GM19193 (cell line): Measurements from ENCODE around the gene RSPH1.

Experiments used
- POLR2A ChIP-seq: IDR thresholded peaks from 4 replicates; pipeline ENCODE4 v1.6.1; 2011; ENCODE audit not compliant: insufficient read depth, insufficient read length; ENCODE audit errors: extremely low read depth

RSPH1 gene

DNA sequence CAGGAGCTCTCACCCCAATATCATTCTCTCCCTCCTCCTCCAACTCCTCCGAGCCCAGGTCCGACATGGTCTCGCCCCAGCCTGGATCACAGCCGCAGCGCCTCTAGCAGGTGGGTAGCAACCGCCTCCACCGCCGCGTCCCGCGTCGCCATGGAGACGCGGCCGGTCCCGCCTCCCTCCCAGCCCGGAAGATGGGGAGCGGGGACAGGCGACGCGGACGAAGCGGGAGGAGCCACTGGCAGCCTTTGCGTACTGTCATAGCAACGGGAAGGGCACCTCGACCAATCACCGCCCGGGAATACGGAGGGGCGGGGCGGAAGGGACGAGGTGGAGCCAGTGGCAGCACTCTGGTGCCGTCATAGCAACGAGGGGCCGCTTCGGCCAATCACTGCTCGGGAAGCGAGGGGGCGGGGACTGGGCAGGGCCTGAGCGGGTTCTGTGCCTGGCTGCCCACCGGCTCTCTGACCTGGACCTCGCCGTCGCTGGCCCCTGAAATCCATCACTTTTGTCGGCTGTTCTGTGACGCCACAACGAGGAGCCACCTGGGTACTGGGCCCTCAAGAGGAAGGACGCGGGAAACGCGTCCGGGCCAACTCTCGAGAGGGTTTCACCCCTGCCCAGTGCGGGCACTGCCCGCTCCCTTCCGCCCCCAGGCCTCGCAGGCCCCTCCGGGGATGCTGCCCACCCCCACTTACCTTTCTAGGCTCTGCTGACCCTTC lies at the start of gene RSPH1:
Gene RSPH1, minus strand, starts transcription at position 105 of the 719 bp plus-strand sequence. Its CDS starts 38 bp downstream, at position 67.
- TF ChIP-seq POLR2A: peak; percentile 54

DNA sequence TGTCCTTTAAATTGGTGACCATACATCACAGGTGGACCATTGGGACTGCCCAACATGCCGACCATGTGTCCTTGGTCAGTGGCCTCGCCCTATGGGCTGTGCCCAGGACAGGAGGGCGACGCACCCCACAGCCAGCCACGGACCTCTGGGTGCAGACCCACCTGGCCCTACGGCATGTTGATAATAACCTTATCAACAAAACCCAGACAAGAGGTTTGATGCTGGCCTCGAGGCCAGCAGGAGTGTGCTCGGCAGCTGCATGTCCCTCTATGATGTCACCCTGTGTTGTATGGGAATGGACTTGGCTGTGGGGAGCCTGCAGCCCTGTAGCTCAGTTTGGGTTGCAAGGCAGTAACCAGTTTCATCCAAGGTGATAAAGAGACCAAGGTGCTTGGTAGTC lies 49.7 kb upstream of the RSPH1 start:
- TF ChIP-seq POLR2A: no peak

GRCh38 chr21:42545317-42545716 lies 49.3 kb upstream of the RSPH1 start:
- TF ChIP-seq POLR2A: no peak

GRCh38 chr21:42544544-42544943 lies 48.5 kb upstream of the RSPH1 start:
- no peak for TF ChIP-seq POLR2A

DNA sequence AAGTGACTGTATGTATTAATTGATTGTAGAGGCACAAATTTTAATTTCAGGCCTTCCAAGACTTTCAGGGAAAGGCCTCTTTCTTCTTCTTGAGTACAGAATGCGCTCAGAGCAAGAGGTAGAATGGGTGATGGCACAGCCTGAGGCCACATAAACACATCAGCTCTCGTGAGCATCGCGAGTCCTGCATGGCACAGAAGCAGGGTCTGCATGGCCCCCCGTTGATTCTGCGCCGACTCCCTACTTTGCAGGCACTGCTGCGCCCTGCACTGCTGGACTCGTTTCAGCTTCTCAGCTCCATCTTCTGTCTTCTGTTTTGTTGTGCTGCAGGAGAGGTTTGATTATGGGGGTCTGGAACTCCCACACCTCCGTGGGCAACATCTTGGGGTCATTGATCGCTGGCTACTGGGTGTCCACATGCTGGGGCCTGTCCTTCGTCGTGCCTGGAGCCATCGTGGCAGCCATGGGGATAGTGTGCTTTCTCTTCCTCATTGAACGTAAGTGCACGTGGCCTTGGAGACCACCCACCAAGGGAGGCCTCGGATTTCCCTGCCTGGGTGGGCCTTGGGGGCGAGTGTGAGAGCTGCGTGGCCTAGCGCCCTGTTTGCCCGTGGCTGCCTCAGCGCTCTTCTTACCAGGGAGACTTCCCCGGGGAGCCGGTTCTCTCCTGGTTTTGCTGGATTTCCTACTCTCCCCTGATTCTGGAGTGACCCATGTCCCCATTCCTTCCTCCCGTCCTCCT lies 47.3 kb upstream of the RSPH1 start:
- no peak for TF ChIP-seq POLR2A

DNA sequence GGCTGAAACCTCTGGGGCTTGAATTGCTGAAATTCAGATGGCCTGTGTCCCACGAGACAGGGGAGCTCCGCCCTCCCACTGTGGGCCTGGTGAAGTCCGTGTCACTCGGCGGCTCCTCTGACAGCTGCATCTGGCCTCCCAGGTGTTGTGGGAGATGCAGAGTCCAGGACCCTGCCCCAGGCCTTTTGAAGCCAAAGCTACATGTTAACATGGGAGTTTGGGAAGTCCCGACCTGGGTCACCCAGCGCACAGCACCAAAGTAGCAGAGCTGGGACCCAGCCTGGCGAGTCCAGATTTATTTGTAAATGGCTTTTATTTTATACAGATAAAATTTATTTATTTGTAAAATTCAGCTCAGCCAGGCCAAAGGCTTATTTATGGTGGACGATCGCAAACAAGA lies 46.6 kb upstream of the RSPH1 start:
- TF ChIP-seq POLR2A: no peak

DNA sequence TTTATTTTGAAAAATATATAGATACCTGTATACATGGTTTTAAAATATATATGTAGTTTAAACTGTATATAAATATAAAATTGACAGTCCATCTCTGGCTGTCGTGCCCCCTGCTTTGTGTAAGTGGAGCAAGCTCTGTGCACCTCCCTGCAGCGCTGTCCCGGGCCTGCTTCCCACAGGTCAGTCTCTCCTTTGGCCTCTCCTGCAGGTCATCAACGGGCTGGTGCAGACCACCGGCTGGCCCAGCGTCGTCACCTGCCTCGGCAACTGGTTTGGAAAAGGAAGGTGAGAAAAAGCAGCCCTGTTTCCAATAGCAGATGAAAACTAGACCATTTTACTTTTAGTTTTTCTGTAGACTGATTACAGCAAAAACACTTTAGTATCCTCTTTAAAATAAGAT lies 46.2 kb upstream of the RSPH1 start:
- TF ChIP-seq POLR2A: no peak

DNA sequence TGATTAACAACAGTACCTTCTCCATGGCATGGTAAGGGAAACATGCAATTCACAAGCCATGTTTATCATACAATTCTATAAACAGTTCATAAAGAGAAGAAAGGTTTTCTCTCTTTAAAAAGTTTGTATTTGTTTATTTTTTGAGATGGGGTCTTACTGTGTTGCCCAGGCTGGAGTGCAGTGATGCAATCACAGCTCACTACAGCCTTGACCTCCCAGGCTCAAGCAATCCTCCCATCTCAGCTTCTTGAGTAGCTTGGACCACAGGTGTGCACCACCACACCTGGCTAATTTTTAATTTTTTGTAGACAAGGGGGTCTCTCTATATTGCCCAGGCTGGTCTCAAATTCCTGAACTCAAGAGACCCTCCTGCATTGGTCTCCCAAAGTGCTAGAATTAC lies 45.6 kb upstream of the RSPH1 start:
- no peak for TF ChIP-seq POLR2A

- TF ChIP-seq POLR2A: no peak
Observed at GRCh38 chr21:42541174-42541573, 45.1 kb upstream of the RSPH1 start.

GRCh38 chr21:42540396-42540795 lies 44.4 kb upstream of the RSPH1 start:
- TF ChIP-seq POLR2A: no peak

DNA sequence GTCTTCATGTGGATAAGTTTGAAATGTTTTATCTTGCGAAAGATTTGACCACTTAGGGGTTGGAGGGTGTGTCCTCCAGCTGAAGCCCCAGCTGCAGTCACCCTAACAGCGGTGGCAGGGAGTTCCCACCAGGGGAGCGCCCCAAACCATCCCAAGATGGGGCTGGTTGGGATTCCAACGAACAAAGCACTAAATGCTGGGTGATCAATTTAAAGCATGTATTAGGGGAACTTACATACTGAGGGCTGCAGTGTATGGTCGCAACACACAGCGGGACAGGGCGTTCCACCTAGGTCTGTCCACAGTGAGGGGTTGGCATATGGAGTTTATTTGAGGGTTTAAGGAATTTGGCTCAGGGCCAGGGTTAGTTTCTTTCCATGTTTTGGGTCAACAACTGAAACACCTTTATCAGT lies 43.9 kb upstream of the RSPH1 start:
- TF ChIP-seq POLR2A: no peak

DNA sequence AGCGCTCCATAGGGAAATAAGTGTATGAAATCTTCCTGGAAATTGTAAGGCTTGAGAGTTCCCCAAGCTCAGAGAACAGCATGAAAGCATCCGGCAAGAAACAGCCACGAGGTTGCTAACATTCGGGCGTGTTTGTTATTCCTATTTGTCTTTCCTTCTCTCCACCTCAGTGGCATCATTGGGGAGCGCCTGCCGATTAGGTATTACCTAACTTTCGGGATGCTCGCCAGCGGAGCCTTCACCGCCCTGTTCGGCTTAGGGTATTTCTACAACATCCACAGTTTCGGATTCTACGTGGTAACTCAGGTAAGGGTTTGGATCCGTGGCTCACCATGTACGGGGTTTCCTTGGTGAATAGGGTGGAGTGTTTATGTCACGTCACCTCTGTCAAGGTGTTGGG lies 43.3 kb upstream of the RSPH1 start:
- TF ChIP-seq POLR2A: no peak

DNA sequence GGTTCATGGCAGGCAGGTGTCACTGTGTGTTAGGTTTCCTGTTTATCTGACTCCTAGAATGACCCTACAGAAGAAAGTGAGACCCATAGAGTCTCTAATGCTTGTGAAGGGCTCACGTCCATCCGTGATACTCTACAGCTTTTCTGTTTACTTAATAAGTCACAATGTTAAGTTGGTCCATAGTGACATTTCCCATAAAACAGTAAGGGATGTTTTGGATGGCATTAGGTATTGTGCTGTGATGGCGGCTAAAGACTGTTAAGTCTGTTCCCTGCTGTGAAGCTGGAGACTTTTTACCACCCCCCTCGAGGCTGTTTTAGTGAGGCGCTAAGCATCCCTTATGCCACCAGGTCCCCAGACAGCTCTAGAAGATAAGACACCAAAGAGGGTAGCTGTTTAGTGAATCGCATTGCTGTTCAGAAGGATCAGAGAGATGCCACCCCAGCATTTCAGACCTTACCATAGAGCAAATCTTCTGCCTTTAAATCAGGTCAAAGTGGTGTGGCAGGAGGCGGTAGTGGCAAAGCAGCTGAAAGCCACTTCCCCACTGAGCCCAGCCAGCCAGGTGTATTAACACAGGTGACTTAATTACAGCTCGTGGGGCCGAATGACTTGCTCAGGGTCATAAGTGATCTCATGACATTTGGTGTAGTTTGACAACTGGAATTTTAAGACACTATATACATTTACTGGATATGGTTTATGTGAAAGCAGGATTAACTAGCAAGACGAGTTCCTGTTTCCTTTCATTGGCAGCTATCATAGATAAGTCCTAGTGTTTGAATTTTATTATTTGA lies 42.7 kb upstream of the RSPH1 start:
- TF ChIP-seq POLR2A: no peak

GRCh38 chr21:42537106-42537742 lies 41.2 kb upstream of the RSPH1 start:
- TF ChIP-seq POLR2A: no peak

GRCh38 chr21:42536601-42537000 lies 40.6 kb upstream of the RSPH1 start:
- TF ChIP-seq POLR2A: no peak
